ENCODE measurements around the gene FHDC1.

GRCh38 chr4:152929888-152930287, 6.2 kb upstream of the FHDC1 start:
- TF ChIP-seq POLR2A (IDR thresholded peaks at IDR 0.05; ENCODE audit: low read depth, low read length) (no peak), POLR2AphosphoS5 (IDR thresholded peaks at IDR 0.05; ENCODE audit: low read depth, low read length) (no peak)
